ENCODE data around the gene CBX1. TPM values are rescaled to one million over a fixed set of nuclear protein-coding genes. Genes with fewer than 3 reads are reported as not detected.

CBX1 gene
- polyA plus RNA-seq, 1 donor (not counting 4 experiments of a cell fraction or from before 2014, with no cell fraction given), result 42.3 TPM

- H3K9me3 ChIP-seq (ENCODE audit: control insufficient read depth, low read depth, low read length), result no peaks in the 10 kb centered on the region
- no peaks in the 10 kb centered on the region for H3K27me3 ChIP-seq (ENCODE audit: control insufficient read depth, extremely low read depth, insufficient read depth, low read length)
- no peak overlapping the region for H3K9ac ChIP-seq (ENCODE audit: control insufficient read depth, extremely low read depth, insufficient read depth, low read length)
- H3K4me2 ChIP-seq (ENCODE audit: control insufficient read depth, extremely low read depth, insufficient read depth, low read depth, low read length), result peak overlapping the region; percentile 96
- TF ChIP-seq EZH2 (IDR thresholded peaks at IDR 0.05; ENCODE audit: low read length), result no peak
- TF ChIP-seq CTCF (optimal IDR thresholded peaks at IDR 0.05 in 1 of 3, IDR thresholded peaks at IDR 0.05 in 1 of 3, conservative IDR thresholded peaks at IDR 0.05 in 1 of 3; ENCODE audit: extremely low read depth in 1 of 3, insufficient read depth in 2 of 3, low read length in 3 of 3), result no peak
- H3K27ac ChIP-seq (ENCODE audit: control insufficient read depth, insufficient read depth, low read length), result no peak overlapping the region
- H4K20me1 ChIP-seq (ENCODE audit: control insufficient read depth, extremely low read depth, insufficient read depth, low read length), result no peaks in the 10 kb centered on the region
- dilution Hi-C loops (cut with MboI; ENCODE audit: extremely low pct_ligation_motif_present, low sequenced_read_pairs), result no loop called here
- no peak for FAIRE-seq
- H2AFZ ChIP-seq (ENCODE audit: control insufficient read depth, low read length), result no peak overlapping the region
- H3K4me1 ChIP-seq (ENCODE audit: control insufficient read depth, extremely low read depth, insufficient read depth, low read length), result peaks cover 40% of the 10 kb centered on the region
- no peak overlapping the region for H3K4me3 ChIP-seq (ENCODE audit: control insufficient read depth in 2 of 3, extremely low read depth in 1 of 3, insufficient read depth in 2 of 3, low read depth in 1 of 3, low read length in 3 of 3)
- H3K79me2 ChIP-seq (ENCODE audit: control insufficient read depth, insufficient read depth, low read length), result no peaks in the 10 kb centered on the region
- H3K9me1 ChIP-seq (ENCODE audit: control insufficient read depth, extremely low read depth, insufficient read depth, low read length), result peaks cover 3% of the 10 kb centered on the region
- no peak for DNase-seq (ENCODE audit: low read depth, low spot score)
- H3K36me3 ChIP-seq (ENCODE audit: control insufficient read depth in 2 of 2, extremely low read depth in 1 of 2, insufficient read depth in 2 of 2, low read length in 2 of 2), result no peaks in the 10 kb centered on the region
These were observed 78.4 kb downstream of the CBX1 start for GRCh38 chr17:48022901-48023300.

GRCh38 chr17:48021934-48022333 is 79.3 kb downstream of the CBX1 start:
- no peaks in the 10 kb centered on the region for H3K27me3 ChIP-seq (ENCODE audit: control insufficient read depth, extremely low read depth, insufficient read depth, low read length)
- TF ChIP-seq CTCF (optimal IDR thresholded peaks at IDR 0.05 in 1 of 3, IDR thresholded peaks at IDR 0.05 in 1 of 3, conservative IDR thresholded peaks at IDR 0.05 in 1 of 3; ENCODE audit: extremely low read depth in 1 of 3, insufficient read depth in 2 of 3, low read length in 3 of 3) (no peak), EZH2 (IDR thresholded peaks at IDR 0.05; ENCODE audit: low read length) (no peak)
- peaks cover 3% of the 10 kb centered on the region for H3K9me1 ChIP-seq (ENCODE audit: control insufficient read depth, extremely low read depth, insufficient read depth, low read length)
- no peak overlapping the region for H3K4me2 ChIP-seq (ENCODE audit: control insufficient read depth, extremely low read depth, insufficient read depth, low read depth, low read length)
- H2AFZ ChIP-seq (ENCODE audit: control insufficient read depth, low read length), result no peak overlapping the region
- no peak overlapping the region for H3K9ac ChIP-seq (ENCODE audit: control insufficient read depth, extremely low read depth, insufficient read depth, low read length)
- H3K27ac ChIP-seq (ENCODE audit: control insufficient read depth, insufficient read depth, low read length), result no peak overlapping the region
- no peaks in the 10 kb centered on the region for H3K79me2 ChIP-seq (ENCODE audit: control insufficient read depth, insufficient read depth, low read length)
- no peaks in the 10 kb centered on the region for H3K9me3 ChIP-seq (ENCODE audit: control insufficient read depth, low read depth, low read length)
- DNase-seq (ENCODE audit: low read depth, low spot score), result no peak
- dilution Hi-C loops (cut with MboI; ENCODE audit: extremely low pct_ligation_motif_present, low sequenced_read_pairs), result no loop called here
- FAIRE-seq, result no peak
- H3K36me3 ChIP-seq (ENCODE audit: control insufficient read depth in 2 of 2, extremely low read depth in 1 of 2, insufficient read depth in 2 of 2, low read length in 2 of 2), result no peaks in the 10 kb centered on the region
- peaks cover 36% of the 10 kb centered on the region for H3K4me1 ChIP-seq (ENCODE audit: control insufficient read depth, extremely low read depth, insufficient read depth, low read length)
- no peak overlapping the region for H3K4me3 ChIP-seq (ENCODE audit: control insufficient read depth in 2 of 3, extremely low read depth in 1 of 3, insufficient read depth in 2 of 3, low read depth in 1 of 3, low read length in 3 of 3)
- H4K20me1 ChIP-seq (ENCODE audit: control insufficient read depth, extremely low read depth, insufficient read depth, low read length), result no peaks in the 10 kb centered on the region

Small RNAs within 50 kb of the gene (small RNA-seq; reads per million reads assigned to genes)
- gene AC004477.2 (ENCODE audit: insufficient read length in 3 of 3, low read depth in 3 of 3, low replicate concordance in 1 of 3), result 0 reads per million in 3 experiments
- gene MIR152 (ENCODE audit: insufficient read length in 3 of 3, low read depth in 3 of 3, low replicate concordance in 1 of 3), result 121 to 2,632 (median 2,013) reads per million in 3 experiments
- 0 reads per million in 3 experiments for gene RNU6-1201P (ENCODE audit: insufficient read length in 3 of 3, low read depth in 3 of 3, low replicate concordance in 1 of 3)

Other genes with a start within 250 kb of the CBX1 start
- gene SP2, start 205.2 kb downstream of the CBX1 start, polyA plus RNA-seq, result 1.4 to 3.9 TPM (median 2.1 TPM) in 3 replicates
- gene PNPO, start 159.9 kb downstream of the CBX1 start, polyA plus RNA-seq, result 35.5 to 71.9 TPM (median 41.1 TPM) in 3 replicates
- 0.06 to 0.24 TPM (median 0.16 TPM) in 3 replicates for gene PRR15L, start 143.6 kb downstream of the CBX1 start, polyA plus RNA-seq
- 62.7 to 79.4 TPM (median 63.9 TPM) in 3 replicates for gene CDK5RAP3, start 130.4 kb downstream of the CBX1 start, polyA plus RNA-seq
- 11.1 to 18.0 TPM (median 12.5 TPM) in 3 replicates for gene COPZ2, start 63.7 kb downstream of the CBX1 start, polyA plus RNA-seq
- gene NFE2L1, start 53.1 kb downstream of the CBX1 start, polyA plus RNA-seq, result 169 to 284 TPM (median 208 TPM) in 3 replicates
- 20.8 to 23.9 TPM (median 21.0 TPM) in 3 replicates for gene SNX11, start 6.3 kb upstream of the CBX1 start, polyA plus RNA-seq